H1 (cell line): Measurements from ENCODE around the gene PI4KB. TPM values are rescaled to one million over a fixed set of nuclear protein-coding genes. Genes with fewer than 3 reads are reported as not detected.

Experiments
- CTCF ChIA-PET: fragments of 300-600 bp; sonication (Branson Sonifier 250); formaldehyde crosslinking; loops from one replicate; lab custom pipeline; 2021; ENCODE audit not compliant: partially characterized antibody; lab: Charles Lee
- POLR2A ChIA-PET: fragments of 300-600 bp; sonication (Branson Sonifier 250); formaldehyde crosslinking; loops from one replicate; lab custom pipeline; 2021; ENCODE audit warnings: inconsistent platforms; ENCODE audit not compliant: partially characterized antibody; lab: Charles Lee
- DNase-seq, 2 experiments: peaks; one replicate each; pipeline versions ENCODE4 v3.0.0 to v3.0.0-alpha.2; 2010 to 2022; ENCODE audit warnings: low spot score in 2 of 2, low read depth in 1 of 2, mixed read lengths in 1 of 2
- FAIRE-seq: peaks from 2 replicates; lab custom pipeline; 2011; peaks lifted over from hg19 to GRCh38; lab: Jason Lieb, UNC
- H2AFZ ChIP-seq: 2 replicates; pipeline ENCODE4 v1.8.1; 2012; ENCODE audit warnings: low read length, inconsistent platforms
- H2AK5ac ChIP-seq: 2 replicates; pipeline ENCODE4 v1.6.1; 2013; ENCODE audit warnings: low read depth, low read length
- H2BK120ac ChIP-seq: replicated peaks from 2 replicates; pipeline ENCODE3; 2013; ENCODE audit warnings: low read depth, low read length, inconsistent platforms
- H2BK12ac ChIP-seq: 2 replicates; pipeline ENCODE4 v1.6.1; 2013; ENCODE audit warnings: low read depth, low read length
- H2BK15ac ChIP-seq: 2 replicates; pipeline ENCODE4 v1.6.1; 2013; ENCODE audit warnings: low read length
- H2BK20ac ChIP-seq: 2 replicates; pipeline ENCODE4 v1.6.1; 2013; ENCODE audit warnings: low read length
- H2BK5ac ChIP-seq: 2 replicates; pipeline ENCODE4 v1.6.1; 2013; ENCODE audit warnings: low read depth, low read length
- H3K14ac ChIP-seq: 2 replicates; pipeline ENCODE4 v1.6.1; 2013; ENCODE audit warnings: inconsistent platforms; ENCODE audit not compliant: insufficient read length
- H3K18ac ChIP-seq: 2 replicates; pipeline ENCODE4 v1.6.1; 2013; ENCODE audit warnings: low read length; ENCODE audit errors: extremely low read depth
- H3K23ac ChIP-seq: 2 replicates; pipeline ENCODE4 v1.6.1; 2013; ENCODE audit warnings: inconsistent platforms; ENCODE audit not compliant: insufficient read length
- H3K23me2 ChIP-seq: 2 replicates; pipeline ENCODE4 v1.6.1; 2013; ENCODE audit warnings: low read depth, low read length
- H3K27ac ChIP-seq: 2 replicates; pipeline ENCODE4 v1.6.1; 2011; ENCODE audit warnings: low read depth, low read length, inconsistent platforms
- H3K27me3 ChIP-seq, 4 experiments: replicated peaks in 1 of 4; 1 replicate in 1 of 4; 2 replicates in 3 of 4; pipeline versions ENCODE4 v1.6.1 to v1.8.1; 2011 to 2013; ENCODE audit warnings: low read length in 3 of 4, mild to moderate bottlenecking in 3 of 4, inconsistent platforms in 2 of 4, mixed read lengths in 2 of 4, moderate library complexity in 1 of 4; ENCODE audit not compliant: control insufficient read depth in 3 of 4, insufficient read depth in 3 of 4; ENCODE audit errors: extremely low read depth in 1 of 4
- H3K36me3 ChIP-seq, 4 experiments: 2 replicates each; pipeline versions ENCODE4 v1.6.1 to v1.8.1; 2011 to 2013; ENCODE audit warnings: mild to moderate bottlenecking in 4 of 4, low read length in 3 of 4, moderate library complexity in 2 of 4, control low read depth in 1 of 4, inconsistent platforms in 1 of 4; ENCODE audit not compliant: insufficient read depth in 4 of 4, control insufficient read depth in 2 of 4
- H3K4ac ChIP-seq: replicated peaks from 2 replicates; pipeline ENCODE3; 2013; ENCODE audit warnings: low read length, low read depth, mixed read lengths, inconsistent platforms; ENCODE audit not compliant: insufficient read length
- H3K4me1 ChIP-seq, 4 experiments: replicated peaks in 1 of 4; 1 replicate in 1 of 4; 2 replicates in 3 of 4; pipeline versions ENCODE4 v1.6.1 to v1.8.1; 2011 to 2013; ENCODE audit warnings: low read length in 3 of 4, inconsistent platforms in 2 of 4, mixed read lengths in 1 of 4; ENCODE audit not compliant: insufficient read depth in 4 of 4, control insufficient read depth in 3 of 4
- H3K4me2 ChIP-seq, 2 experiments: 2 replicates each; pipeline versions ENCODE4 v1.6.1 to v1.8.1; 2011 to 2013; ENCODE audit warnings: low read depth in 2 of 2, low read length in 2 of 2, control low read depth in 1 of 2, inconsistent platforms in 1 of 2, mild to moderate bottlenecking in 1 of 2; ENCODE audit not compliant: insufficient read depth in 1 of 2
- H3K4me3 ChIP-seq, 4 experiments: fragments of 200-600, 300-600 bp in 1 of 4; sonication (generic), shearing (Covaris generic), sonication (Bioruptor Twin) in 1 of 4; 2 replicates each; pipeline versions ENCODE4 v1.5.1 to v1.8.1; 2011 to 2016; ENCODE audit warnings: low read length in 4 of 4, low read depth in 3 of 4, control low read depth in 2 of 4, inconsistent platforms in 2 of 4, mild to moderate bottlenecking in 2 of 4, mixed read lengths in 1 of 4, moderate library complexity in 1 of 4; ENCODE audit not compliant: insufficient read depth in 2 of 4; ENCODE audit errors: extremely low read depth in 1 of 4
- H3K56ac ChIP-seq: replicated peaks from 2 replicates; pipeline ENCODE3; 2013; ENCODE audit warnings: low read depth, mild to moderate bottlenecking, mixed read lengths, low read length, inconsistent platforms; ENCODE audit not compliant: insufficient read length
- H3K79me1 ChIP-seq: 2 replicates; pipeline ENCODE4 v1.6.1; 2013; ENCODE audit warnings: low read depth, low read length, control low read depth
- H3K79me2 ChIP-seq, 2 experiments: 2 replicates each; pipeline versions ENCODE4 v1.6.1 to v1.8.1; 2012 to 2013; ENCODE audit warnings: low read length in 2 of 2, mild to moderate bottlenecking in 2 of 2, inconsistent platforms in 1 of 2; ENCODE audit not compliant: insufficient read depth in 2 of 2, control insufficient read depth in 1 of 2
- H3K9ac ChIP-seq, 4 experiments: replicated peaks in 1 of 4; 1 replicate in 1 of 4; 2 replicates in 3 of 4; pipeline versions ENCODE4 v1.6.1 to v1.8.1; 2011 to 2013; ENCODE audit warnings: low read depth in 3 of 4, low read length in 3 of 4, control low read depth in 2 of 4, mild to moderate bottlenecking in 2 of 4, moderate library complexity in 2 of 4, inconsistent platforms in 1 of 4; ENCODE audit errors: extremely low read depth in 1 of 4
- H3K9me3 ChIP-seq, 2 experiments: 2 replicates each; pipeline versions ENCODE4 v1.6.1 to v1.8.1; 2012 to 2013; ENCODE audit warnings: mild to moderate bottlenecking in 2 of 2, moderate library complexity in 2 of 2, control low read depth in 1 of 2, inconsistent platforms in 1 of 2, low read depth in 1 of 2, low read length in 1 of 2, mixed read lengths in 1 of 2; ENCODE audit not compliant: insufficient read depth in 2 of 2
- H4K20me1 ChIP-seq, 2 experiments: replicated peaks in 1 of 2; 2 replicates each; pipeline versions ENCODE3 to v1.8.1; 2011 to 2013; ENCODE audit warnings: inconsistent platforms in 2 of 2, low read length in 2 of 2, mild to moderate bottlenecking in 1 of 2; ENCODE audit not compliant: insufficient read depth in 2 of 2, control insufficient read depth in 1 of 2
- H4K5ac ChIP-seq: 2 replicates; pipeline ENCODE4 v1.6.1; 2013; ENCODE audit warnings: low read length, low read depth, mixed read lengths, inconsistent platforms; ENCODE audit not compliant: insufficient read length
- H4K8ac ChIP-seq: 2 replicates; pipeline ENCODE4 v1.8.0; 2013; ENCODE audit warnings: mild to moderate bottlenecking, moderate library complexity, low read length, inconsistent platforms; ENCODE audit not compliant: insufficient read depth; ENCODE audit errors: extremely low read depth
- H4K91ac ChIP-seq: replicated peaks from 2 replicates; pipeline ENCODE3; 2013; ENCODE audit warnings: low read length, mixed read lengths, inconsistent platforms; ENCODE audit not compliant: insufficient read length
- BACH1 ChIP-seq: IDR thresholded peaks from 2 replicates; pipeline ENCODE4 v1.6.1; 2012; ENCODE audit warnings: low read length, improper control_type of control experiment
- HDAC2 ChIP-seq, 2 experiments: fragments of 300-600 bp in 1 of 2; sonication (generic) in 1 of 2; IDR thresholded peaks; 2 replicates each; pipeline ENCODE4 v1.6.1; 2011 to 2012; ENCODE audit warnings: low read depth in 2 of 2, low read length in 2 of 2, mild to moderate bottlenecking in 2 of 2, moderate library complexity in 2 of 2, borderline replicate concordance in 1 of 2, inconsistent platforms in 1 of 2
- HDAC6 ChIP-seq: IDR thresholded peaks from one replicate; pipeline ENCODE4 v1.7.1; 2012; ENCODE audit warnings: low read depth, mild to moderate bottlenecking, inconsistent platforms, low read length, moderate library complexity
- WGBS, 2 experiments: shearing (Covaris generic) in 1 of 2; methylation state at CpG; one replicate each; pipeline versions ENCODE4 v1.1.6 to v1.1.7; 2013 to 2015; ENCODE audit warnings: low lambda C conversion rate in 2 of 2, mixed read lengths in 2 of 2, inconsistent platforms in 1 of 2, low coverage in 1 of 2, missing lambda C conversion rate in 1 of 2; ENCODE audit not compliant: insufficient replicate concordance in 2 of 2, insufficient coverage in 1 of 2, insufficient read length in 1 of 2; ENCODE audit errors: extremely low coverage in 1 of 2, missing lambda C conversion rate in 1 of 2; 5-methylcytosine and 5-hydroxymethylcytosine counted together
- polyA plus RNA-seq, 7 experiments: library from polyadenylated mRNA; depleted of rRNA in 3 of 7; stranded (reverse) in 5 of 7; unstranded in 2 of 7; fragments of >200 nt in 5 of 7; fragments of 200-250 nt in 2 of 7; gene quantifications; 1 replicate in 5 of 7; 2 replicates in 1 of 7; 4 replicates in 1 of 7; pipeline versions ENCODE4 v1.2.1 to v1.2.3, GENCODE V29; 2011 to 2013; ENCODE audit warnings: missing spikeins in 2 of 7, mixed read lengths in 2 of 7
- small RNA-seq: library from polyadenylated mRNA; stranded (forward); fragments of <200 nt; extraction: miRNeasy Mini kit (QIAGEN cat#:217004); gene quantifications from one replicate; pipeline ENCODE3, GENCODE V24; 2013; ENCODE audit not compliant: insufficient read depth
- total RNA-seq: library from RNA; stranded (reverse); fragmentation: NEBNext Ultra II Directional; extraction: Animal tissue kit (Norgen Biotek cat#: 25700); gene quantifications from 2 replicates; pipeline ENCODE4 v1.2.1, GENCODE V29; 2021

PI4KB gene
- total and polyA plus RNA-seq, 2 of the 8 experiments (the other 6 are each of a cell fraction or from before 2014, with no cell fraction given), result 30.1 to 37.1 TPM

- no peak for TF ChIP-seq HDAC6
- no peak for TF ChIP-seq HDAC2 (IDR thresholded peaks at IDR 0.05; ENCODE audit: borderline replicate concordance in 1 of 2, low read depth in 2 of 2, low read length in 2 of 2)
- TF ChIP-seq BACH1, result no peak
- TF ChIP-seq, all 59 proteins: peak for 0
- H3K23me2 ChIP-seq, result no peaks in the 10 kb centered on the region
- H4K5ac ChIP-seq, result no peak overlapping the region
- peaks cover 39 to 96% (median 79%) of the 10 kb centered on the region in 4 experiments for H3K36me3 ChIP-seq
- no peak overlapping the region for H3K56ac ChIP-seq
- no peak overlapping the region for H3K4me3 ChIP-seq
- H4K8ac ChIP-seq, result no peak overlapping the region
- no peak overlapping the region for H3K9ac ChIP-seq
- no peak overlapping the region for H2BK12ac ChIP-seq
- ChIA-PET CTCF (interaction anchor here (0.6 to 2.9 kb wide), 3 partner anchors 9 to 15 kb away, joined by 3 to 21 read pairs (median 6); no protein-coding TSS in a partner anchor), POLR2A (interaction anchor here (1.0 to 1.3 kb wide), 2 partner anchors 12 to 53 kb away, joined by 4 to 5 read pairs; partner anchors contain the start of gene VPS72)
- H3K23ac ChIP-seq, result no peak overlapping the region
- H3K4me1 ChIP-seq, result no peaks in the 10 kb centered on the region
- H3K18ac ChIP-seq, result no peak overlapping the region
- H3K79me2 ChIP-seq, result no peaks in the 10 kb centered on the region
- H3K9me3 ChIP-seq, result no peaks in the 10 kb centered on the region
- no peak overlapping the region for H2BK15ac ChIP-seq
- H3K4me2 ChIP-seq, result no peak overlapping the region
- H3K79me1 ChIP-seq, result no peaks in the 10 kb centered on the region
- H3K14ac ChIP-seq, result no peak overlapping the region
- no peak overlapping the region for H4K91ac ChIP-seq
- H3K4ac ChIP-seq, result no peak overlapping the region
- WGBS, 2 experiments, result 91% methylated on average over 2 of the region's 2 CpGs; no CpG with 5 or more reads in 1 of the 2 experiments
- DNase-seq (no peak), FAIRE-seq (no peak)
- H4K20me1 ChIP-seq, result peaks cover 0 to 3% of the 10 kb centered on the region in 2 experiments
- H3K27me3 ChIP-seq, result no peaks in the 10 kb centered on the region
- H3K27ac ChIP-seq, result no peak overlapping the region
- no peak overlapping the region for H2AK5ac ChIP-seq
- no peak overlapping the region for H2BK5ac ChIP-seq
- no peak overlapping the region for H2BK120ac ChIP-seq
- H2AFZ ChIP-seq, result no peak overlapping the region
- no peak overlapping the region for H2BK20ac ChIP-seq
These were observed 84.8 kb downstream of the PI4KB start for GRCh38 chr1:151242442-151242841.

Small RNA genes within 50 kb of the gene (small RNA-seq; reads per million reads assigned to genes)
- not detected for gene RN7SL444P

Other genes starting within 250 kb of the PI4KB start
- gene SEMA6C, start 180.8 kb downstream of the PI4KB start, total RNA-seq, result 15.7 and 17.5 TPM in 2 replicates
- 12.2 and 22.7 TPM in 2 replicates for gene SEMA6C, start 180.8 kb downstream of the PI4KB start, polyA plus RNA-seq (2011; rRNA removed)
- gene TNFAIP8L2, start 170.8 kb downstream of the PI4KB start, total RNA-seq, result not detected in 2 replicates
- not detected in 2 replicates for gene TNFAIP8L2, start 170.8 kb downstream of the PI4KB start, polyA plus RNA-seq (2011; rRNA removed)
- gene LYSMD1, start 161.5 kb downstream of the PI4KB start, total RNA-seq, result 4.9 and 6.0 TPM in 2 replicates
- 2.4 and 2.5 TPM in 2 replicates for gene LYSMD1, start 161.5 kb downstream of the PI4KB start, polyA plus RNA-seq (2011; rRNA removed)
- 44.5 and 46.2 TPM in 2 replicates for gene SCNM1, start 161.3 kb downstream of the PI4KB start, total RNA-seq
- 13.6 and 17.3 TPM in 2 replicates for gene SCNM1, start 161.3 kb downstream of the PI4KB start, polyA plus RNA-seq (2011; rRNA removed)
- not detected in 2 replicates for gene TMOD4, start 151.4 kb downstream of the PI4KB start, total RNA-seq
- gene TMOD4, start 151.4 kb downstream of the PI4KB start, polyA plus RNA-seq (2011; rRNA removed), result 0.42 and 0.63 TPM in 2 replicates
- gene VPS72, start 137.2 kb downstream of the PI4KB start, total RNA-seq, result 114 and 121 TPM in 2 replicates
- gene VPS72, start 137.2 kb downstream of the PI4KB start, polyA plus RNA-seq (2011; rRNA removed), result 86.6 and 86.8 TPM in 2 replicates
- gene PIP5K1A, start 128.9 kb downstream of the PI4KB start, total RNA-seq, result 72.5 and 87.5 TPM in 2 replicates
- gene PIP5K1A, start 128.9 kb downstream of the PI4KB start, polyA plus RNA-seq (2011; rRNA removed), result 96.0 and 105 TPM in 2 replicates
- 216 and 226 TPM in 2 replicates for gene PSMD4, start 72.7 kb downstream of the PI4KB start, total RNA-seq
- 284 and 293 TPM in 2 replicates for gene PSMD4, start 72.7 kb downstream of the PI4KB start, polyA plus RNA-seq (2011; rRNA removed)
- gene ZNF687, start 45.1 kb downstream of the PI4KB start, total RNA-seq, result 43.0 and 45.9 TPM in 2 replicates
- 69.9 and 91.9 TPM in 2 replicates for gene ZNF687, start 45.1 kb downstream of the PI4KB start, polyA plus RNA-seq (2011; rRNA removed)
- 57.6 and 59.7 TPM in 2 replicates for gene RFX5, start 19.8 kb upstream of the PI4KB start, total RNA-seq
- 27.8 and 29.9 TPM in 2 replicates for gene RFX5, start 19.8 kb upstream of the PI4KB start, polyA plus RNA-seq (2011; rRNA removed)
- 15.3 and 20.0 TPM in 2 replicates for gene SELENBP1, start 45.3 kb upstream of the PI4KB start, total RNA-seq
- gene SELENBP1, start 45.3 kb upstream of the PI4KB start, polyA plus RNA-seq (2011; rRNA removed), result 32.4 and 39.4 TPM in 2 replicates
- gene PSMB4, start 72.2 kb upstream of the PI4KB start, total RNA-seq, result 422 and 430 TPM in 2 replicates
- gene PSMB4, start 72.2 kb upstream of the PI4KB start, polyA plus RNA-seq (2011; rRNA removed), result 1,009 and 1,098 TPM in 2 replicates
- gene POGZ, start 132.1 kb upstream of the PI4KB start, total RNA-seq, result 105 and 109 TPM in 2 replicates
- gene POGZ, start 132.1 kb upstream of the PI4KB start, polyA plus RNA-seq (2011; rRNA removed), result 66.4 and 69.7 TPM in 2 replicates
- 52.7 and 54.6 TPM in 2 replicates for gene CGN, start 184.0 kb upstream of the PI4KB start, total RNA-seq
- 15.9 and 20.4 TPM in 2 replicates for gene CGN, start 184.0 kb upstream of the PI4KB start, polyA plus RNA-seq (2011; rRNA removed)
- gene TUFT1, start 212.9 kb upstream of the PI4KB start, total RNA-seq, result 10.1 and 10.4 TPM in 2 replicates
- 6.6 and 7.3 TPM in 2 replicates for gene TUFT1, start 212.9 kb upstream of the PI4KB start, polyA plus RNA-seq (2011; rRNA removed)